HG03039 (cell line): ENCODE results near the gene POLD4.
"Not testable (repeated sequence)": the region's sequence is repeated elsewhere in the genome, so short reads cannot be mapped to it uniquely, and the experiment has no call there.

Experiments
- ATAC-seq: cut with Tn5 transposase; IDR thresholded peaks from one replicate; pipeline ENCODE4 v1.9.1; 2021; ENCODE audit warnings: mild to moderate bottlenecking, moderate library complexity; ENCODE audit not compliant: unreplicated experiment

The POLD4 gene

DNA sequence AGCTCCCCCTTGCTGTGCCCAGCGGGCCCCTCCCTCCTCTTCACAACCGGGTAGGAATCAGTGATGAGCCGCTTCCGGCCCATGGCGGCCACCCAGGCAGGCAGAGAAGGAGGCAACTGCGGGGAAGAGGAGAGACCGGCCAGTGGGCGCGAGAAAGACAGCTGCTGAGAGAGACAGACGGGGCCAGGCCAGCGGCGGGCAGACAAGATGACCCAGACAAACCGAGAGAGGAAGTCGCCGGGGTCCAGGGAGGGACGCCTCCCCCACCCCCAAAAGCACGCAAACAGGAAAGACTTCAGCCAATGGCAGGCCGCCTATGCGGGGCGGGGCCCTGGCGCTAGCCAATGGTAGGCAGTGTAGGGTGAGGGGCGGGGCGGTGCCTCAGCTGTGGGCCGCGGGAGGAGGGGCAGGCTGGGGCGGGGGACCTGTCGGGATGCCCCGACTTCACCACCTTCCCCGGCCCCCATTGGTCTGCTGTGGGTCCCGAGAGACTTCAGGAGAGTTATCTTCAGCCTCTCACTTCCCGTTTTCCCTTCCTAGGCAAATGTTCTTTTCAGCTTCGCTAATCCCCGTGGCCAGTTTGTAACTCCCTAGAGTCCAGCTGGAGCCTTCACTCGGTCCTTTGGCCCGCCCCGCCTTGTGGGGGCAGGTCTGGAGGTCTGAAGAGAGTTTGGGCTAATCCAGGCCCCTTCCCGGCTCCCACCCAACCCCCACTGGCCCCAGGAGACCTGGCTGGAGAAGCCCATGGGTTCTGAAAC lies at the start of gene POLD4:
Gene POLD4 (minus strand): TSS at position 230 of the 758 bp plus-strand sequence. CDS start 147 bp downstream, at position 83.
- peak; percentile 70 for ATAC-seq

DNA sequence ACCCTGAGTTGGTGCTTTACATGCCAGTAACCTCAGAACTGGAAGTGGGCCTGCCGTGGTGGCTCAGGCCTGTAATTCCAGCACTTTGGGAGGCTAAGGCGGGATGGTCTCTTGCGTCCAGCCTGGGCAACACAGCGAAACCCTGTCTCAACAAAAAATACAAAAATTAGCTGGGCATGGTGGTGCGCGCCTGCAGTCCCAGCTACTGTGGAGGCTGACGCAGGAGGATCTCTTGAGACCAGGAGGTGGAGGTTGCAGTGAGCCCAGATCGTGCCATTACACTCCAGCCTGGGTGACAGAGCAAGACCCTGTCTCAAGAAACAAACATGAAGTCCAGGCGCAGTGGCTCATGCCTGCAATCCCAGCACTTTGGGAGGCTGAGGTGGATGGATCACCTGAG lies 49.7 kb upstream of the POLD4 start:
- not testable (repeated sequence) for ATAC-seq

DNA sequence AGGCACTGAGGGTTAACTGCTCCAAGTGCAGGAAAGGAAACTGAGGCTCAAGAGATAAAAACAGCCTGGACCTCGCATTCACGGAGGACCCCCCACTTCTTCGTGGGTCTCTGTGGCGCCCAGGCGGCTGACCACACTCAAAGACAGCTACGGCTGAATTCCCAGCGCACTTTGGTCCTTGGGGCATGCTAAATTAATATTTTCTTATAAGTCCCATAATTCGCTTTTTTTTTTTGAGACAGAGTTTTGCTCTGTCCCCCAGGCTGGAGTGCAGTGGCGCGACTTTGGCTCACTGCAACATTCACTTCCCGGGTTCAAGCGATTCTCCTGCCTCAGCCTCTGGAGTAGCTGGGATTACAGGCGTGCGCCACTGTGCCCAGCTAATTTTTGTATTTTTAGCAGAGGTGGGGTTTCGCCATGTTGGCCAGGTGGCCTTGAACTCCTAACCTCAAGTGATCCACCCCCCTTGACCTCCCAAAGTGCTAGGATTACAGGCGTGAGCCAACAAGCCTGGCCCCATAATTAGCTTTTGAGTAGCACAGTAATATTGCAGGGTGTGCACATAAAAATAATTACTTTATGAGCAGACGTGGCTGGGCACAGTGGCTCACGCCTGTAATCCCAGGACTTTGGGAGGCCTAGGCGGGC lies 49.0 kb upstream of the POLD4 start:
- ATAC-seq: not testable (repeated sequence)

DNA sequence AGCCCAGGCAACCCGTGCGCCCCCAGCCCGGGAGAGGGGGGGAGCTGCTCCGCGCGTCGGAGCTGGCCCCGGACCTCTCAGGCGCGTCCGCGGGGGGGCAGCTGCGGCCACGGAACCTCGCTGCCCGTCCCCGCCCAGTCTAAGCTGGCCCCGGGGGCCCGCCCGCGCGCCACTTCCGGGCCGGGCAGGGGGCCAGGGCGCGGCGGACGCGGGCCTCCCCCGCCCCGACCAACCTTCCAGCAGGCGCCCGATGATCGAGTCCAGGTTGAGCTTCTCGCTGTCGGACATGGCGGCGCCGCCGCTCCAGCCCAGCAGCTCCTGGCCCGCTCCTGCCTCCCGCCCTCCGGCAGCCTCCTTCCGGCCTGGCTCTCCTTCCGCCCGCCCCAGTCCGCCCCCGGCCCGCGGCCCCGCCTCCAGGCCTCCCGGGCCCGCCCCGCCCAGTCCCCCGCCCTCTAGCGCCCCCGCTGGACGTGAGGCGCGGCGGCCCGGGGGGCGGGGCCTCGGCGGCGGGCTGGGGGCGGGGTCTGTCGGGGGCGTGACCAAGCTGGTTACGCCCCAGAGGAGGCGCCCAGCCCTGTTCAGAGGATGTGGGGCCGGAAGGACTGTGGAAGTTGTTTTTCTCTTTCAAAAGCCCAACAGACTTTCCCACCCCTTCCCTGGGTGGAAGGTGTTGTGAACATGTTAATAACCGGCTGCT lies 48.3 kb upstream of the POLD4 start, which contains the start of gene PPP1CA:
Gene PPP1CA (minus strand): TSS at position 364 of the 697 bp plus-strand sequence. CDS start 76 bp downstream, at position 288.
- peak; percentile 50 for ATAC-seq

DNA sequence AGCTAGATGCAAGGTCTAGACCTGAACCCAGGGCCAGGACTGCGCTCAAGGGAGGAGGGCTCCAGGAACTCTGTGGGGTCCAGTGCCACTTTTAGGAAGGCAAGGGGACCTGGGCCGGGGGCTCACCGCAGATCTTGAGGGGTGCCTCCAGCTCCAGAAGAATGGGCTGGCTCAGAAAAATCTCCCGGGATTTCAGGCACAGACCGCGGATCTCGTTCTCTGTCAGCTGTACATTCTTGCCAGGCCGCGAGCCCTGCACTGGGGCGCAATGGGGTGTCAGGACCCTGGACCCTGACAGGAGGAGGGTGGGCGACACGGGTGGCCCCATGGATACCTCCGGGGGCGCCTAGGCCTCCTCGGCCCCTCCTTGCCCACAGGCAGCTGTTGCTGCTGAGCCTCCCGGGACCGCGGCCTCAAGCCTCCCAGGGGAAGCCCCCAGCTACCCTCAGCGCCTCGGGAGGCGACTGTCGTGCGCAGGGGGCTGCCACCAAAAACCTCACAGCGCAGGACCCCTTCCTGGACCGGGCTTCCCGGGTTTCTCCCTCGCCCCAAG lies 47.7 kb upstream of the POLD4 start:
- peak; percentile 7 for ATAC-seq

DNA sequence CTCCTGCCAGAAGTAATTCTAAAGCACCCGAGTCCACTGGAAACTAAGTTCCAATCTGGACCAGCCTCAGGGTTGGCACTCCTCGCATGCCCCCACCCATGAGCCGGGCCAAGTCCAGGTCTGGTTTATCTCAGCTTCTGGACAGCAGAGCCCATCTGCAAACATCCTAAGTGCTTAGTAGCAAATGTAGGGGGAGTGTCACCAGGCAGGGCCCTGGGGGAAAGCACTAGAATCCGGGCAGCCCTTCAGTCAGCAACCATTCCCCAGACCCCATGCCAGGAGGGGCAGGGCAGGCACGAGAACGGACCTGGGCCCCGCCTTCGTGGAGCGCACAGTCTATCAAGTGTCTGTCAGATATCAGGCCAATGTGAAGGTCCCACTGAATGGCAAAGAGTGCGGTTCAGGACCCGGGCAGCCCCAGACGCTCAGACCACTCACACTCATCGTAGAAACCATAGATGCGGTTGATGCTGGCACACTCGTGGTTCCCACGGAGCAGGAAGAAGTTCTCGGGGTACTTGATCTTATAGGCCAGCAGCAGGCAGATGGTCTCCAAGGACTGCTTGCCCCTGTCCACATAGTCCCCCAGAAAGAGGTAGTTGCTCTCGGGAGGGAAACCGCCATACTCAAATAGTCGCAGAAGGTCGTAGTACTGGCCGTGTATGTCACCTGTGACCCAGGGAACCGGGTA lies 47.0 kb upstream of the POLD4 start:
- ATAC-seq: no peak

DNA sequence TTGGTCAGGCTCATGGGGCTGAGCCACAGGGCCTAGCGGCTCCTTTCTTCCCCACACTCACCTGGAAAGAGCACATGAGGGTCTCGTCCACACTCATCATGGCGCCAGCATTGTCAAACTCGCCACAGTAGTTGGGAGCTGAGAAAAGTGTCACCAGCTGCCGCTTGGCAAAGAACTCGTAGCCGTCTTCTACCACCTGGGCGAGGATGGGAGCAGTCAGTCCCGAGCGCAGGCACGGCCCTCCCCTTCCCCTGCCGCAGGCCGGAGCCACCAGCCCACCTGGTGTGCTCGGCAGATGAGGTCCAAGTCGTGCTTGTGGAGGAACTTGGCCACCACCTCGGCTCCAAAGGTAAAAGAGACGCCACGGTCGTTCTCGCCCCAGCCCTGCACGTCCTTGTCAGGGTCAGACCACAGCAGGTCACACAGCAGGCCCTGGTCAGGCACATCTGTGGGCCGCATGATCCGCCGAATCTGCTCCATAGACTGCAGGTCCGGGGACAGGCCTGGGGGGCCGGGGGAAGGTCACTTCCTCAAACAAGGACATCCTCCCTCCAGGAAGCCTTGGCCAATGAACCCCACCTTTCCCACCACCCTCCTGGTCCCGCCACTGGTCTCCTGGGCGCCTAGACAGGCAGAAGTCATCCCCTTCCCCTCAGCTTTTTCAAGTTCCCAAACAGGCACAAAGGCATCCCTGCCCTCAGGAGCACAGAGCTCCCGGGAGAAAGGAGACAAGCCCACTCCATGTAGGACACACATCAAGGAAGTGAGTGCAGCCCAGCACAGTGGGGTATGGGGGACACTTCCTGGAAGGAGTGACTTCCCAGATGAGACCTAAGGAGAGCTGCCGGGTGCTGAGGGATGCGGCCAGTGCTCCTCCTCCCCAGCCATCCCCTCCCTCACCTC lies 45.6 kb upstream of the POLD4 start:
- no peak for ATAC-seq

DNA sequence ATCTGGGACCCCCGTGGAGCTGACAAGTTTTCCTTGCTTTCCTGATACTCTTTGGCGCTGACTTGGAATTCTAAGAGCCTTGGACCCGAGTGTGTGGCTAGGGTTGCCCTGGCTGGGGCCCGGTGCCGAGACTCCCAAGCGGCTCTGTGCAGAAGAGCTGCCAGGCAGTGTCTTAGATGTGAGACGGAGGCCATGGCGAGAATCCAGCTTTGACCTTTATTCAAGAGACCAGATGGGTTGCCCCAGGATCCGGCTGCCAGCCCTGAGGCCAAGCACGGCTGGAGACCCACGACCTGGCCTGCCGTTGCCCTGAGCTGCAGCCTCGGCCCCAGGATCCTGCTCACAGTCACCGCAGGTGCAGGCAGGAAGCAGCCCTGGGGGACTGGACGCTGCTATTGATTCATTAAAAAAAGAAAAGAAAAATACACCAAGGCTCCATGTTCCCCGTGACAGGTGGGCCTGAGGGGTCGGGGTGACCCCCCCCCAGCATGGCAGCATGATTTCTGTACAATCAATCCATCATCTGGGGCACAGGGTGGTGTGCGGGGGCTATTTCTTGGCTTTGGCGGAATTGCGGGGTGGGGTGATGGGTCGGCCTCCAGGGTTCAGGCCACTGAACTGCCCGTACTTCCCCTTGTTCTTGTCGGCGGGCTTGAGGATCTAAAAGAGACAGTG lies 44.8 kb upstream of the POLD4 start:
- no peak for ATAC-seq

DNA sequence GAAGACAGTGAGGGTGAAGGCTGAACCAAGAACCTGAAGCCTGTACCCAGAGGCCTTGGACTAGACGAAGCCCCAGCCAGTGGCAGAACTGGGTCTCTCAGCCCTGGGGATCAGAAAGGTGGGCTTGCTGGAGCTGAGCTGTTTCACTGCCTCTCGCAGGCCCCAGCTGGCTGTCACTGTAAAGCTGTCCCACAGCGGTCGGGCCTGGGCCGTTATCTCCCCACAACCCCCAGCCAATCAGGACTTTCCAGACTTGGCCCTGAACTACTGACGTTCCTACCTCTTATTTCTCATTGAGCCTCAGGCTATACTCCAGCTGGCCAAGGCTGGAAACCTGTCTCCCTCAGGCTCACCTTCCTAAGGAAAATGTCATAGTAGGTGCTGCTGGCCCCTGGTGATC lies 44.2 kb upstream of the POLD4 start:
- no peak for ATAC-seq

DNA sequence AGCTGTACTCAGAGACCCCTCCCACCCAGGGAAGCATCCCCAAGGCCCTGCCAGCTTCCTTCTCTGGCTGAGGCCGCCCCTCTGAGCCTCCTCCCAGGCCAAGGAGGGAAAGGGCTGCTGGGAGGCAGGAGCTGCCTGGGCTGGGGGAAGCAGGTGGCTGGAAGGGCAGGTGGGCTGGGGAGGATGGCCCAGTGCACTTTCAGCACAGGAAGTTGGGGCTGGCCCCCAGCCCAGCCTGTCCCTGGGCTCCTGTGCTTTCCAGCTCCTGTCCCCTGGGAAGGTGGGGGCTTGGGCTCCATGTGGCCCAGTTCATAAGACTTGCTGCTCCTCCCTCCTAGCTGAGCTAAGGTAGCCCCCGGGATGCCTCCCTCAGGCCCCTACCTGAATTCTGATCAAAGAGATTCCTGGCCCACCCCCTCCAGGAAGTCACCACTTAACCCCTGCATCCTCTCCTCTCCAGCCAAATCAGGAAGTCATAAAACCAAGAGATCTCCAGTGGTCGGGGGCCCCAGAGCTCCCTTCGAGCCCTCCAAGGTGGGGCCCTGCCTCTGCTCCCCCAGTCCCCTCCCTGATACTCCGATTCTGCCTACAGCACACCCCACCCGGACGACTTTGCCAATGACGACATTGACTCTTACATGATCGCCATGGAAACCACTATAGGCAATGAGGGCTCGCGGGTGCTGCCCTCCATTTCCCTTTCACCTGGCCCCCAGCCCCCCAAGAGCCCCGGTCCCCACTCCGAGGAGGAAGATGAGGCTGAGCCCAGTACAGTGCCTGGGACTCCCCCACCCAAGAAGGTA lies 43.4 kb upstream of the POLD4 start:
- ATAC-seq: no peak

DNA sequence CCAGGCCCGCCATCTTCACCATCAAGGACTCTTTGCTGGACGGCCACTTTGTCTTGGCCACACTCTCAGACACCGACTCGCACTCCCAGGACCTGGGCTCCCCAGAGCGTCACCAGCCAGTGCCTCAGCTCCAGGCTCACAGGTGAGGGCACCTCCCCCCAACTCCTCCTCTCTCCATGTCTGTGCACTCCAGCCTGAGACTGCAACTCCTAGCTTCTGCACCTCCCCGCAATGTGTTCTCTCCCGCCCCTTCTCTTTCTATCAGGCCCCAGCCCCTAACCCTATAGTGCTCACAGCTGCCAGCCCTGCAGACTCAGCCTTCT lies 42.9 kb upstream of the POLD4 start:
- ATAC-seq: no peak

DNA sequence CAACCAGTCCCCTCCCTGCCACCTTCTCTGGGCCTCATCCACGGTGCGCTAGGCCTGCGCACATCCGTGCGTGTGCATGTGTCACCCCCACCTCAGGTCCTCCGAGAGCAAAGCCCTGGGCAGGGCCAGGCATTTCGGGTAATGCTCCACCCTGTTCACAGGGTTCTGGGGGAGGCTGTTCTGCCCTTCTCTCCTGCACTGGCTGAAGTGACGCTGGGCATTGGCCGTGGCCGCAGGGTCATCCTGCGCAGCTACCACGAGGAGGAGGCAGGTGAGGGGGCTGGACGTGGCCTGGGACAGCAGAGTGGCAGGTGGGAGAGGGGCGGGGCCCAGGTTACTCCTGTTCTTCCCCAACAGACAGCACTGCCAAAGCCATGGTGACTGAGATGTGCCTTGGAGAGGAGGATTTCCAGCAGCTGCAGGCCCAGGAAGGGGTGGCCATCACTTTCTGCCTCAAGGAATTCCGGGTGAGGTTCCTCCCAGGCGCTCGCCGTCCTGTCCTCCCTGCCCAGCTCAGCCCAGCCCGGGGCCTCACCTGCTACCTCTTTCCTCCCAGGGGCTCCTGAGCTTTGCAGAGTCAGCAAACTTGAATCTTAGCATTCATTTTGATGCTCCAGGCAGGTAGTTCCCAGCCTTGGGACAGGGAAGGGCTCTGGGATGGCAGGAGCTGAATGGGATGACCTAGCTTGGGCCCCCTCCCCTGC lies 42.4 kb upstream of the POLD4 start:
- no peak for ATAC-seq

DNA sequence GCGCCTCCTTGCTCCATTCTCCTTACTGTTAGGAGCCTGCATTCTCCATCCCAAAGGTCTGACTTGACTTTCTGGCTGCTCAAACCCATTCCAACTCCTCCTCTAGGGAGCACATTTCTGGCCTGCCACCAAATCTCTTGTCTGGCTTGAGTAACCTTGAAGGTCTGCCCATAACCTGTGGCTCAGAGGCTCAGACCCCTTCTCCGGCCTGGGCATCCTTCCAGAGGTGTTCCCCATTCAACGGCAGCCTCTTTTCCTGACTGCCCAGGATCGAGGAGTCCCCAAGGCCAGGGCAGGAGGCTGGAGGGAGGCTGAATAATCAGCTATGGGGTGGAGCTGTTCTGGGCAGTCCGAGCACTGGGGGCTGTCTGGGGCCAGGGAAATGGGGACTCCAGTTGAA lies 40.6 kb upstream of the POLD4 start:
- ATAC-seq: no peak

DNA sequence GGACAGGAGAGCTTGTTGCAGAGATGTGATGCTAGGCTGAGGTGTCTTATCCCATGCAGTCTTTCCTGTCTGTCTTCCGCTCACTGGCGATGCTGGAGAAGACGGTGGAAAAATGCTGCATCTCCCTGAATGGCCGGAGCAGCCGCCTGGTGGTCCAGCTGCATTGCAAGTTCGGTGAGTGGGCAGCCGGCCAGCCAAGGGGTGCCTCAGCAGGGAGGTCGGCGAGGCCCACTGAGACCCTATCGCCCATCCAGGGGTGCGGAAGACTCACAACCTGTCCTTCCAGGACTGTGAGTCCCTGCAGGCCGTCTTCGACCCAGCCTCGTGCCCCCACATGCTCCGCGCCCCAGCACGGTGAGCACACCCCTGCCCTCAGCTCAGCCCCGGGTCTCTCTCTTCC lies 40.1 kb upstream of the POLD4 start:
- no peak for ATAC-seq

DNA sequence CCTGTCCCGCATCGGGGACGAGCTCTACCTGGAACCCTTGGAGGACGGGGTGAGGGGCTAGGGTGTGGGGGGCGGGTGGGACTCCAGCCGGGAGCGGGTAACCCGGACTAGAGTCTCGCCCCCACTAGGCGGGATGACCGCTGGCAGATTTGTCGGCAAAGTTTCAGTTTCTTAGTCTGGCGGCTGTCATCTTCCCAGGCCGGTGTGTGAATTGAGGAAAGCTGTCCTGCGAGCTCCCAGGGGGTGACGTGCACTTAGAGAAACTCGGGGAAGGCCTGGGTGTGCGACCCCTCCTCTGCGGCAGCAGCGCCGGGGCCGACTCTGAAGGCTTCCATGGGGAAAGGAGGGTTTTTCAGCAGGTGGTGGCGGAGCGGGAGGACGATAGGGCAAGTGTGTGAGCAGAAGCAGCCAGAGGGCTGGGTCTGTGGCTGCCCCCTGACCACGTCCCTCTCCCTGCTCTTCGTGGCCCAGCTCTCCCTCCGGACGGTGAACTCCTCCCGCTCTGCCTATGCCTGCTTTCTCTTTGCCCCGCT lies 38.9 kb upstream of the POLD4 start:
- ATAC-seq: no peak

DNA sequence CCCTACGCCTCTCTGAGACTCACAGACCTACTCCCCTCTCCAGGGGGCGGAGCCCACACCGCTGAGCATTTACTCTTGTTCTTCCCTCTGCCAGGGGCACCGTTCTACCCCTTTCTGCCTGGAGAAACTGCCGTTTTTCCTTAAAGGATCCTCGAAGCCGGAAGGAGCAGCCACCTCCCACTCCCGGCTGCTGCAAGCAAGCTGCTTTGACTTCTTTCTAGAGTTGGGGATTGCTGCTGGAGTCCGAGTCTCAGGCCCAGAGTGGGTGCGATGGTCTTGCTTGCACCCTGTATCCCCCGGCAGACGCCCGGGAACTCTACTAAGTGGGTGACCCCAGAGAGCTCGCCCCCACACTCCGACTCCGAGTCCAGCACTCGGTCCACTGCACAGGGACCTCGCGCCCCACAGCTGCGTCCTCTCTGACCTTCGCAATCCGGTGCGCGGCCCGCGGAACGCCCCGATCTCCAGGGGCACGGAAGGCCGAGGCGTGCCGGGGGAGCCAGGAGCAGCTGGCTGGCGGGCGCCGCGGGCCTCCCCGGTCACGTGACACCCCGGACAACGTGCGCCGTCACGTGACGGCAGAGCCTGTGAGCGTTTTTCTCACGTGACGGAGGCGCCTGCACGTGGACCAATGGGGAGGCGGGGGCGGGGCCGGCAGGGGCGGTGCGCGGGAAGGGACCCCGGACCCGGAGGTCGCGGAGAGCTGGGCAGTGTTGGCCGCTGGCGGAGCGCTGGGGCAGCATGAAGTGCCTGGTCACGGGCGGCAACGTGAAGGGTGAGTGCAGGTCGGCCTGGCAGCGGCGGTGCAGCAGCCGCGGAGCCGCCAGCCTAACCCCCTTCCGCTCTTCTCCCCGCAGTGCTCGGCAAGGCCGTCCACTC lies 38.2 kb upstream of the POLD4 start, which contains the start of gene RAD9A:
Gene RAD9A (plus strand): TSS at position 683 of the 879 bp plus-strand sequence. CDS start 59 bp downstream, at position 742.
- peak; percentile 61 for ATAC-seq

DNA sequence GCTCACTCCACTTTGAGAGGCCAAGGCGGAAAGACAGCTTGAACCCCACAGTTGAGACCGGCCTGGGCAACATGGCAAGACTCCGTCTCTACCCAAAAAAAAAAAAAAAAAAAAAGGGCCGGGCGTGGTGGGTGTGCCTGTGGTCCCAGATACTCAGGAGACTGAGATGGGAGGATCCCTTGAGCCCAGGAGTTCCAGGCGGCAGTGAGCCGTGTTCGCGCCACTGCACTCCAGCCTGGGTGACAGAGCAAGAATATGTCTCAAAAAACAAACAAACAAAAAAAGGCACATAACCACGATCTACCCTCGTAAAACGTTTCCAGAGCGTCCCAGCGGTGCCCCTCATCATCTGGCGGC lies 37.6 kb upstream of the POLD4 start:
- ATAC-seq: no peak
